Neuronal stem cell (in vitro differentiated cells): Measurements from ENCODE around the gene SPTLC3.

Experiments used
- DNase-seq: peaks from one replicate; pipeline ENCODE4 v3.0.0-alpha.2; 2013; ENCODE audit warnings: low spot score
- H2AFZ ChIP-seq: one replicate; pipeline ENCODE4 v1.6.1; 2013; ENCODE audit warnings: mild to moderate bottlenecking, low read length, inconsistent platforms
- H2AK5ac ChIP-seq: 2 replicates; pipeline ENCODE4 v1.6.1; 2013; ENCODE audit warnings: low read depth, mild to moderate bottlenecking, inconsistent platforms, low read length, moderate library complexity, mixed read lengths
- H2BK120ac ChIP-seq: 2 replicates; pipeline ENCODE4 v1.6.1; 2013; ENCODE audit warnings: low read depth, mild to moderate bottlenecking, inconsistent platforms, low read length, moderate library complexity, mixed read lengths
- H2BK12ac ChIP-seq: one replicate; pipeline ENCODE4 v1.6.1; 2013; ENCODE audit warnings: low read length, inconsistent platforms
- H2BK15ac ChIP-seq: 2 replicates; pipeline ENCODE4 v1.6.1; 2013; ENCODE audit warnings: mild to moderate bottlenecking, low read length, inconsistent platforms, mixed read lengths
- H2BK5ac ChIP-seq: one replicate; pipeline ENCODE4 v1.6.1; 2013; ENCODE audit warnings: inconsistent platforms, mild to moderate bottlenecking, low read length, moderate library complexity
- H3K14ac ChIP-seq: one replicate; pipeline ENCODE4 v1.6.1; 2013; ENCODE audit warnings: low read length, inconsistent platforms
- H3K18ac ChIP-seq: 2 replicates; pipeline ENCODE4 v1.6.1; 2013; ENCODE audit warnings: low read length, inconsistent platforms
- H3K23ac ChIP-seq: 2 replicates; pipeline ENCODE4 v1.6.1; 2013; ENCODE audit warnings: low read depth, mild to moderate bottlenecking, mixed read lengths, low read length, inconsistent platforms; ENCODE audit not compliant: poor library complexity
- H3K27ac ChIP-seq: replicated peaks from 3 replicates; pipeline ENCODE4 v1.5.1; 2013; ENCODE audit warnings: low read length, inconsistent platforms
- H3K27me3 ChIP-seq, 3 experiments: 2 replicates each; pipeline ENCODE4 v1.6.1; 2013; ENCODE audit warnings: low read length in 3 of 3, mild to moderate bottlenecking in 2 of 3, inconsistent platforms in 1 of 3, low read depth in 1 of 3, mixed read lengths in 1 of 3, moderate library complexity in 1 of 3; ENCODE audit not compliant: control insufficient read depth in 3 of 3, insufficient read depth in 3 of 3
- H3K36me3 ChIP-seq, 2 donors: replicated peaks in 1 of 2; 2 replicates each; pipeline ENCODE4 v1.6.1; 2013; ENCODE audit warnings: low read length in 2 of 2; ENCODE audit not compliant: control insufficient read depth in 2 of 2, insufficient read depth in 2 of 2
- H3K4ac ChIP-seq: 2 replicates; pipeline ENCODE4 v1.6.1; 2013; ENCODE audit warnings: inconsistent platforms, mild to moderate bottlenecking, low read length, moderate library complexity
- H3K4me1 ChIP-seq, 2 donors: 1 replicate in 1 of 2; 2 replicates in 1 of 2; pipeline ENCODE4 v1.6.1; 2013; ENCODE audit warnings: low read length in 2 of 2, low read depth in 1 of 2; ENCODE audit not compliant: control insufficient read depth in 2 of 2, insufficient read depth in 1 of 2
- H3K4me2 ChIP-seq: one replicate; pipeline ENCODE4 v1.6.1; 2013; ENCODE audit warnings: mild to moderate bottlenecking, low read length, inconsistent platforms; ENCODE audit not compliant: insufficient read depth, poor library complexity, severe bottlenecking
- H3K4me3 ChIP-seq, 2 donors: 2 replicates each; pipeline ENCODE4 v1.5.1; 2013; ENCODE audit warnings: low read length in 2 of 2, mild to moderate bottlenecking in 2 of 2, inconsistent platforms in 1 of 2, moderate library complexity in 1 of 2
- H3K79me1 ChIP-seq: one replicate; pipeline ENCODE4 v1.6.1; 2013; ENCODE audit warnings: low read depth, mild to moderate bottlenecking, inconsistent platforms, low read length, moderate library complexity
- H3K9ac ChIP-seq: one replicate; pipeline ENCODE4 v1.6.1; 2013; ENCODE audit warnings: mild to moderate bottlenecking, low read depth, low read length, inconsistent platforms; ENCODE audit not compliant: poor library complexity
- H3K9me3 ChIP-seq, 2 donors: replicated peaks in 1 of 2; 2 replicates each; pipeline versions ENCODE3 to v1.6.1; 2013; ENCODE audit warnings: low read length in 2 of 2, mild to moderate bottlenecking in 2 of 2, inconsistent platforms in 1 of 2, low read depth in 1 of 2, mixed read lengths in 1 of 2, moderate library complexity in 1 of 2; ENCODE audit not compliant: control insufficient read depth in 2 of 2, insufficient read depth in 1 of 2
- H4K8ac ChIP-seq: one replicate; pipeline ENCODE4 v1.6.1; 2013; ENCODE audit warnings: low read depth, mild to moderate bottlenecking, inconsistent platforms, low read length, moderate library complexity
- H4K91ac ChIP-seq: one replicate; pipeline ENCODE4 v1.6.1; 2013; ENCODE audit warnings: low read length, low read depth, mild to moderate bottlenecking, inconsistent platforms; ENCODE audit not compliant: poor library complexity
- WGBS, 2 donors: extraction: QIAGEN DNeasy Blood & Tissue Kit; methylation state at CpG; one replicate each; pipeline ENCODE4 v1.1.7; 2013; ENCODE audit warnings: missing lambda C conversion rate in 2 of 2, mixed read lengths in 1 of 2; ENCODE audit not compliant: insufficient read length in 2 of 2, insufficient replicate concordance in 1 of 2; ENCODE audit errors: extremely low coverage in 2 of 2; 5-methylcytosine and 5-hydroxymethylcytosine counted together

SPTLC3 gene

DNA sequence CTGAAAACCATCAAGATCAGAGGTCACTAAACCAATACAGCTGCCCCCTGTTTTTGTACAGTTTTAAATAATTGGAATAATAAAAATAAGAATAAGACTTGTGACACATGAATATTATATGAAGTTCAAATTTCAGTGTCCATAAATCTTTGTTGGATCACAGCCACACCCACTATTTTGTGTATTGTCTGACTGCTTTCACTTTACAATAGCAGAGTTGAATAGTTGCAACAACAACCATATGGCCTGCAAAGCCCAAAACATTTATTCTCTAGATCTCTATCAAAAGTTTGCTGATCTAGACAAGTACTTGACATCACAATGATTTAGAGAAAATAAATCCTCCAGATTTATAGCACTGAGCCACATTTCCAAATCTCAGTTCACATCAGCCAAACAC is 73.6 kb downstream of the SPTLC3 start:
- Histone ChIP-seq H3K4me1 (no peaks in the 10 kb centered on the region), H2AK5ac (no peak overlapping the region), H3K23ac (no peak overlapping the region), H3K4ac (no peak overlapping the region), H3K27me3 (no peaks in the 10 kb centered on the region), H3K36me3 (no peaks in the 10 kb centered on the region), H4K91ac (no peak overlapping the region), H3K79me1 (no peaks in the 10 kb centered on the region), H4K8ac (no peak overlapping the region), H3K9me3 (no peaks in the 10 kb centered on the region), H2BK12ac (no peak overlapping the region), H2BK120ac (no peak overlapping the region), H3K18ac (no peak overlapping the region), H2AFZ (no peak overlapping the region), H3K4me2 (no peak overlapping the region), H3K27ac (no peak overlapping the region), H3K14ac (no peak overlapping the region), H2BK15ac (no peak overlapping the region), H2BK5ac (no peak overlapping the region), H3K9ac (no peak overlapping the region), H3K4me3 (no peak overlapping the region)
- no peak for DNase-seq

DNA sequence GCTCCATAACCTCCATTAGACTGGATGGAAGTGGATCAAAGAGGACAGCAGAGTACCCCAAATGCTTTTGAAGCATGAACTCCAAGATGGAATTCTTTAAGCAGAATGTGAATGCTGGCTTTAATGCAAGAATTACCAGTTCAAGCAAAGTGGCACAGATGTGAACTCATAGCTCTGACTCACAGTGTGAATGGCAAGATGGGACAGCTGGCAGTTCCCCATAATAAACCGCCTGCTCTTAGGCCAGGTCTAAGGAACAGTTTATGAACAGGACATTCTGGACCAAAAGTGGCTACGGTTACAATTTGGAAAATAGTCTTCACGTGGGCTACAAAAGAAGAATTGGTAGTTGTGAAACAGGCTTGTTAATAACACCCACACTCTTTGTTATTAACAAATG is 76.5 kb downstream of the SPTLC3 start:
- no peak overlapping the region for H2BK120ac ChIP-seq
- no peaks in the 10 kb centered on the region for H3K27me3 ChIP-seq
- H3K79me1 ChIP-seq: no peaks in the 10 kb centered on the region
- no peaks in the 10 kb centered on the region for H3K36me3 ChIP-seq
- DNase-seq: no peak
- no peak overlapping the region for H3K23ac ChIP-seq
- no peak overlapping the region for H3K4me2 ChIP-seq
- H3K18ac ChIP-seq: no peak overlapping the region
- no peak overlapping the region for H2AK5ac ChIP-seq
- no peaks in the 10 kb centered on the region for H3K9me3 ChIP-seq
- WGBS, 2 donors: no CpG with 5 or more reads among the region's 3 CpGs
- no peak overlapping the region for H2BK15ac ChIP-seq
- no peak overlapping the region for H3K4ac ChIP-seq
- no peak overlapping the region for H3K27ac ChIP-seq
- H3K14ac ChIP-seq: no peak overlapping the region
- no peak overlapping the region for H2BK12ac ChIP-seq
- no peak overlapping the region for H4K8ac ChIP-seq
- no peak overlapping the region for H2BK5ac ChIP-seq
- no peak overlapping the region for H4K91ac ChIP-seq
- H3K4me3 ChIP-seq: no peak overlapping the region
- H3K4me1 ChIP-seq: no peaks in the 10 kb centered on the region
- H2AFZ ChIP-seq: no peak overlapping the region
- H3K9ac ChIP-seq: no peak overlapping the region

DNA sequence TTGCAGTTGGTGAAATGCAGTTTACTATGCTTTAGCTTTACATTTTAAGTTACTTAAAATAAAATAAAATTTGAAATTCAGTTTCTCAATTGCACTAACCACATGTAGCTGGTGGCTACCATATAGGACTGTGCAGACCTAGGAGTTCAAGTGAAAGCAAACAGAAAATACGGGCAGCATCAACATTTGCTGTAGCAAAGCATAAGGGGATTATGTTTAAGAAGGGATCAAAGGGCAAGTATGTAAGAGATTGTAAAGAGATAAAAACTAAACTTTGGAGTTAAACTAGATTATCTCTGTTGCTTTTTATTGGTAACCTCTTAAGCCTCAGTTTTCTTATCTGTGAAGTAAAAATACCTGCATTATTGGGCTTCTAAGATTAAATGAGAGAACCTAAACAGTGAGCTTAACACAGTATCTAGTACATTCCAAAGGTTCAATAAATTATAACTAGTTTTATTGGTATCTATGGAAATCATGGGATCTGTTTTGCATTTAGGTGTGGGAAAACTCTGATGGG is 81.2 kb downstream of the SPTLC3 start:
- Histone ChIP-seq H3K18ac (no peak overlapping the region), H3K4me2 (no peak overlapping the region), H3K36me3 (peaks cover 0 to 12% of the 10 kb centered on the region in 2 donors), H3K9ac (no peak overlapping the region), H2AFZ (no peak overlapping the region), H2AK5ac (no peak overlapping the region), H3K23ac (no peak overlapping the region), H2BK12ac (no peak overlapping the region), H3K27me3 (no peaks in the 10 kb centered on the region), H3K14ac (no peak overlapping the region), H3K79me1 (no peaks in the 10 kb centered on the region), H4K8ac (no peak overlapping the region), H3K9me3 (no peaks in the 10 kb centered on the region), H2BK5ac (no peak overlapping the region), H3K4me3 (no peak overlapping the region), H2BK15ac (no peak overlapping the region), H3K4me1 (no peaks in the 10 kb centered on the region), H4K91ac (no peak overlapping the region), H2BK120ac (no peak overlapping the region), H3K27ac (no peak overlapping the region), H3K4ac (no peak overlapping the region)
- WGBS, 2 donors: no CpG with 5 or more reads among the region's 1 CpG
- DNase-seq: no peak

DNA sequence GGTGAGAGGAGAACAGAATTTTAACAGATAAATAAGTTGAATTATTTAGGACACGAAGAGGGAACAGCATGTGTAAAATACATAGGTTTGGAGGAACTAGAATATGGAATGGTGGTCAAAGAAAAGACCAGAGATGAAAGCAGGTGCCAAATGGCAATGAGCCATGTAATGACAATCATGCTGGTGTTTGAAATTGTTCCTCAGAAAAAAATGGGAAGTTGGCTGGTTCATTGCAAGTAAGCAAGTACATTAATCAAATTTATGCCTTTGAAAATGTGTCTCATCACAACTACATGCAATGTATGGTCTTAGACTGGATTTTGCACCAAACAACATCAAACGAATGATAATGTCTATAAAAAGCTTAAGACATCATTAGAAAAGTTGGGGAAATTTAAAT is 83.3 kb downstream of the SPTLC3 start:
- Histone ChIP-seq H2BK15ac (no peak overlapping the region), H3K9me3 (no peaks in the 10 kb centered on the region), H3K23ac (no peak overlapping the region), H3K79me1 (no peaks in the 10 kb centered on the region), H3K9ac (no peak overlapping the region), H2AK5ac (no peak overlapping the region), H3K27me3 (no peaks in the 10 kb centered on the region), H4K8ac (no peak overlapping the region), H2BK5ac (no peak overlapping the region), H3K4ac (no peak overlapping the region), H2BK12ac (no peak overlapping the region), H4K91ac (no peak overlapping the region), H3K4me3 (no peak overlapping the region), H3K18ac (no peak overlapping the region), H2AFZ (no peak overlapping the region), H3K4me2 (no peak overlapping the region), H3K27ac (no peak overlapping the region), H3K36me3 (peaks cover 0 to 12% of the 10 kb centered on the region in 2 donors), H3K14ac (no peak overlapping the region), H3K4me1 (no peaks in the 10 kb centered on the region), H2BK120ac (no peak overlapping the region)
- DNase-seq: no peak
- WGBS, 2 donors: no CpG with 5 or more reads among the region's 2 CpGs
